ENCODE results near the gene HOXD13. TPM values are rescaled to one million over a fixed set of nuclear protein-coding genes. Genes with fewer than 3 reads are reported as not detected.

Gene HOXD13
- total RNA-seq, 2 donors from 2014 or later, result 0.32 to 0.77 TPM

DNA sequence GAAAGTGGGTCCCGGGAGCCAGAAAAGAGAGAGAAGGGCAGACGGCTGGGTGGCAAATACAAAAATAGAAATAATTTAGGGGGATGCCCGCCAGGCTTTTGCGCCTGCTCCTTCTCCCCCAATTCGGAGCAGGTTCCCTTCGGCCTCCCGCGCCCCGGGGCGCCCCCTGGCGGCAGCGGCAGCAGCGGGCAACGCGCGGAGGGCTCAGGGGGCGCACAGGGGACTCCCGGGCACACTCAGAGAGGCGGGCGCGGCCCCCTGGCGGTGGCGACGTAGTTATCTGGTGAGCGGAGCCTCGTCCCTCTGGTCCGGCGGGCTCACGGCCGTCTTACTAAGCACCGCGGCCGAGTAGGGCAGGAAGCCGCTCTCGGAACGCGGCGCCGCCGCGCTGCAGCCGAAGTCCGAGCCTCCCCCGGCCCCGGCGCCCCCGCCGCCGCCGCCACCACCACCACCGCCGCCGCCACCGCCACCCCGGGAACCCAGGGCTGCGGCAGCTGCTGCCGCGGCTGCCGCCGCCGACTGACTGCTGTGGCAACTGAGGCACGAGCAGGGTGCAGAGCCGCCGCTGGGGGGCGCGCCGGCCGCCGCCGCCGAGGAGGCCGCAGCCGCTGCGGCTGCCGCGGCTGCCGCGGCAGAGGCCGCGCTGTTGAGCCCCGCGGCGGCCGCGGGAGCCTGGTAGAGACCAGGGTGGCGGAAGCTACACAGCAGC lies 12.5 kb upstream of the HOXD13 start:
- H3K4me3 ChIP-seq, result peak overlapping the region; percentile 25
- no peak for DNase-seq
- peaks cover 3% of the 10 kb centered on the region for H3K4me1 ChIP-seq
- intact Hi-C loops (cut with DNase I), result no loop called here
- TF ChIP-seq, protein P1, sequence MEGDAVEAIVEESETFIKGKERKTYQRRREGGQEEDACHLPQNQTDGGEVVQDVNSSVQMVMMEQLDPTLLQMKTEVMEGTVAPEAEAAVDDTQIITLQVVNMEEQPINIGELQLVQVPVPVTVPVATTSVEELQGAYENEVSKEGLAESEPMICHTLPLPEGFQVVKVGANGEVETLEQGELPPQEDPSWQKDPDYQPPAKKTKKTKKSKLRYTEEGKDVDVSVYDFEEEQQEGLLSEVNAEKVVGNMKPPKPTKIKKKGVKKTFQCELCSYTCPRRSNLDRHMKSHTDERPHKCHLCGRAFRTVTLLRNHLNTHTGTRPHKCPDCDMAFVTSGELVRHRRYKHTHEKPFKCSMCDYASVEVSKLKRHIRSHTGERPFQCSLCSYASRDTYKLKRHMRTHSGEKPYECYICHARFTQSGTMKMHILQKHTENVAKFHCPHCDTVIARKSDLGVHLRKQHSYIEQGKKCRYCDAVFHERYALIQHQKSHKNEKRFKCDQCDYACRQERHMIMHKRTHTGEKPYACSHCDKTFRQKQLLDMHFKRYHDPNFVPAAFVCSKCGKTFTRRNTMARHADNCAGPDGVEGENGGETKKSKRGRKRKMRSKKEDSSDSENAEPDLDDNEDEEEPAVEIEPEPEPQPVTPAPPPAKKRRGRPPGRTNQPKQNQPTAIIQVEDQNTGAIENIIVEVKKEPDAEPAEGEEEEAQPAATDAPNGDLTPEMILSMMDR (IDR thresholded peaks at IDR 0.05), result peak; percentile 73
- H3K9ac ChIP-seq (ENCODE audit: low read depth in 2 of 2, low read length in 2 of 2), result no peak overlapping the region
- H3K36me3 ChIP-seq, result no peaks in the 10 kb centered on the region
- H3K27ac ChIP-seq, result no peak overlapping the region
- H3K9me3 ChIP-seq, result no peaks in the 10 kb centered on the region
- peaks cover 95% of the 10 kb centered on the region for H3K27me3 ChIP-seq

DNA sequence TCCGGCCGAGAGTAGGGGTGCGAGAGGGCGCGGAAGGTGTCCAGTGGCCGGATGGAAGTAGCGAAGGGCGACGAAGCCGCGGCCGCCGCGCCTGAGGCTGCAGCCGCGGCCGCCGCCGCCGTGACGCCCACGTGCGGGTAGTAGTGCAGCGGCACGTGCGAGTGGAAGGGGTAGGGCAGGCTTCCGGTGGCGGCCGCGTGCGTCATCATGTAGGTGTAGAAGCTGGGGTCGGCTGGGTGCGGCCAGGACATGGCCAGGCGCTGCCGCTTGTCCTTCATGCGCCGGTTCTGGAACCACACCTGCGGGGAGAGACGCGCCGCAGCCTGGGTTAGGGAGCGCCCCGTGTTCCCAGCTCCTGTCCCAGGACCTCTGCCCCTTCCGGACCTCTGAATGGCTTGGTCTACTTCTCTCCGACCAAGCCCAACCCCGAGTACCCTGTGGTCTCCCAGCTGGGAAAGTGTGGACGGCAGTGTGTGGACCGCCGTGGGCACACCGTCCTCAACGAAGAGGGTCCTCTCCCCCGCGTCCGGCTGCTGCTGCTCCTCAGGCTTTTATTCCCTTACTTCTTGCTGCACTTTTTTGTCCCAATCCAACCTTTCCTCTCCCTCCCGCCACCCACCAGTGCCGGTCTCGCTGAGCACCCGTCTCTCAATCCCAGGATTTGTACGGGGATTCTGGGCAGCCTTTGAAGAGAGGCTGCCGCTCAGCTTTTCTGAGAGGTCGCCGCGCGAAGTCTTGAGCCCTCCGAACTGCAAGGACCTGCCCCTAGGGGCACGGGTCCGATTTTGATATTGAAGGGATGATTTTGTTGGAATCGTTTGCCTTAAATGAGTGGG lies 11.8 kb upstream of the HOXD13 start:
- no peaks in the 10 kb centered on the region for H3K9me3 ChIP-seq

DNA sequence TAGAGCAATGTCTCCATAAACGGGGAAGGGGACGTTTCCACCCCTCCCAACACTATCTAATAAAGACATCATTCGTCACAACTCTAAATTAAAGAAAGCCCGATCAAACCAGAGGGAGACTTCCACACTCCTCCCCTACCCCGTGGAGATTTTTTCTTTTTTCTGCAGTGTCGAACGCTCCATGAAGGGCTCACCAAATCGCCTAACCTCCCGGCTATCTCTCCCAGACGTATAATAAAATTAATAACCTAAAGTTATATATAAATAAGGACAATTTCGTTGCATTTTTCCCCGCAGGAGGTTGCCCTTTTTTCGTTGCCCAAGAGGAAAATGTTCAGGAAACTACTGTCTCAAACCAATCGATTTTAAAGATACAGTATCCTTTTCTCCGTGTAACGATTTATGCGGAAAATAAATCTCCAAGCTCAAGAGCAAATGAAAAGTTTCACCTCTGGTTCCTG lies 11.1 kb upstream of the HOXD13 start:
- no peaks in the 10 kb centered on the region for H3K9me3 ChIP-seq
- H3K36me3 ChIP-seq, result no peaks in the 10 kb centered on the region
- TF ChIP-seq, protein P1 (IDR thresholded peaks at IDR 0.05), result no peak
- H3K9ac ChIP-seq (ENCODE audit: low read depth in 2 of 2, low read length in 2 of 2), result no peak overlapping the region
- H3K4me1 ChIP-seq, result peaks cover 7% of the 10 kb centered on the region
- H3K4me3 ChIP-seq, result no peak overlapping the region
- intact Hi-C loops (cut with DNase I), result no loop called here
- peaks cover 95% of the 10 kb centered on the region for H3K27me3 ChIP-seq
- no peak for DNase-seq
- H3K27ac ChIP-seq, result no peak overlapping the region

More for the DNA sequence above, 11.8 kb upstream of the HOXD13 start:
- no peak for DNase-seq
- Histone ChIP-seq H3K4me3 (peak overlapping the region; percentile 9), H3K4me1 (peaks cover 7% of the 10 kb centered on the region), H3K27me3 (peaks cover 95% of the 10 kb centered on the region), H3K36me3 (no peaks in the 10 kb centered on the region), H3K27ac (no peak overlapping the region), H3K9ac (ENCODE audit: low read depth in 2 of 2, low read length in 2 of 2) (no peak overlapping the region)
- TF ChIP-seq, protein P1 (IDR thresholded peaks at IDR 0.05), result no peak
- intact Hi-C loops (cut with DNase I), result no loop called here

DNA sequence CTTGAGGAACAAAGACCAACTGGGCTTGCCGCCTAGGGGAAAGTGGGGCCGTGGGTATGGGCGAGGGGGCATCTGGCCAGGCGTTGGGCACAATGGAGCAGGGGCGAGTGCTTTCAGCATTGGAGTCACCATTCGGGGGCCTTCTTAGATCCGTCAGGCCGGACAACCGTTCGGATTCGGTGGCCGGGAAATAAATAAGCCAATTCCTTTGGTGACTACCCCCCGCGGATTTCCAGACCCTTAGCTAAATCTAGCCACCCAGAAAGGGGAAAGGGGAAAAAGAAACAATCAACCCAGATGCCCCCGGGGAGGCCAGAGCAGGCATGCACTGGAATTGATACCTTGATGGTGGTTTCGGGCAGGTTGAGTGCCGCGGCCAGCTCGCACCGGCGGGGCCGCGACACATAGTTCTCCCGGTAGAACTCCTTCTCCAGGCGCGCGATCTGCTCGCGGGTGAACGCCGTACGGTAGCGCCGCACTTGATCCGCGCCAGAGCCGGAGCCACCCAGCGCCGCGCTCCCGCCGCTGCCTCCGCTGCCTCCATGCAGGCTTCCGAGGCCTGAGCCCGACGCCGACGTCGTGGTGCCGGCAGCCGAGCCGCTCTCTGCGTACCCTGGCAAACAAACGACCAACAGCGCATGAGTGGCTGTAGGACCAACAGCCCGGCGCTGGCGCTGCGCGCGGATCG lies 10.5 kb upstream of the HOXD13 start:
- Histone ChIP-seq H3K9me3 (no peaks in the 10 kb centered on the region), H3K27me3 (peaks cover 95% of the 10 kb centered on the region), H3K36me3 (no peaks in the 10 kb centered on the region), H3K4me3 (no peak overlapping the region), H3K27ac (no peak overlapping the region), H3K9ac (ENCODE audit: low read depth in 2 of 2, low read length in 2 of 2) (no peak overlapping the region), H3K4me1 (peaks cover 7% of the 10 kb centered on the region)
- TF ChIP-seq, protein P1 (IDR thresholded peaks at IDR 0.05), result no peak
- peak; percentile 21 for DNase-seq
- intact Hi-C loops (cut with DNase I), result no loop called here

DNA sequence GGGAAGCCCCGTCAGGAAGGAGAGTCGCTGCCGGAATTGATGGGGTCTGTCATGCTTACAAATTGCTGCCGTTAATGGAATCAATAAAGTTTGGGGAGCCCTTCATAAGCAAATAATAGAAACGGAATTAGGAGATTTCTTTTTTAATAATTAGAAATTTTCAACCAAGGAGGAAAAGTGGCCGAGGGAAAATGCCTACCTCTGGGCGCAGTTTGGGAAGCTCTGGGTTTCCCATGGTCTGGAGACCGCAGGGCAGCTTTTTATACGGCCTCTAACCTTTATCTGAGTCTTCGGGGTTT lies 10.0 kb upstream of the HOXD13 start:
- Histone ChIP-seq H3K36me3 (no peaks in the 10 kb centered on the region), H3K9me3 (no peaks in the 10 kb centered on the region), H3K4me3 (no peak overlapping the region), H3K27ac (no peak overlapping the region), H3K27me3 (peaks cover 96% of the 10 kb centered on the region), H3K9ac (ENCODE audit: low read depth in 2 of 2, low read length in 2 of 2) (no peak overlapping the region), H3K4me1 (peaks cover 7% of the 10 kb centered on the region)
- TF ChIP-seq, protein P1 (IDR thresholded peaks at IDR 0.05), result no peak
- DNase-seq, result no peak
- intact Hi-C loops (cut with DNase I), result no loop called here
